Kasumi-1 (cell line): ENCODE data around the gene CTAGE1.
"Not testable (repeated sequence)": the region's sequence is repeated elsewhere in the genome, so short reads cannot be mapped to it uniquely, and the experiment has no call there.

ENCODE experiments used
- DNase-seq, 2 experiments: peaks; one replicate each; lab custom pipeline; 2025; lab: John Stamatoyannopoulos, UW

Gene CTAGE1

DNA sequence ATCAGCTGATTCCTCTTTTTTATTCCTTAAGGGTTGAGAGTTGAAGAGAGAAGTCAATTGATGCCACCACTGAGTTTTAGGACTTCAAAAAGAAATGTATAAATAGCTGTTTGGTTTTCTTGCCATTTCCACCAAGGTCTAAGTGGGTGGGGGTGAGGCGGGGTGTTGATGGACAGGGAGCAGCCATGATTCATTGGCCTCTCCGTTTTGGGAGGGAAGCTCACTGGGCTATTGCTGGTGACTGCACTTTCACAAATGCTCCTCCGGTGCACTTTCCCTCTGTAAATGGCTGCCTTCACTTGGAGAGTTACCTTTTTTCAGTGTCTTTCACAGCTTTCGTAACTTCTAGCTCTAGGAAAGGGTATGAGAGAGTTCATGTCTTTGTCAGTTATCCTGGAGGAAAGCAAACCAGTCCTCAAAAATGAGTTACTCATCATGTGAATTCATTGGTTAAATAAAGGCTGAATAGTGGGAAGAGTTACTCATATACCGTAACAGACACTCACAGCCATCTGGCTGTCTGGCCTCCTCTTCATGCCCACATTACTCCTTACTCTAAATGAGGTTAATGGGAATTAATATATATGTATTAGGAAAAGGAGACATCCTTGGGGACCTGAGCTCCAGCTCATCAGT lies 17.4 kb upstream of the CTAGE1 start:
- no peak for DNase-seq

GRCh38 chr18:22433956-22434355 lies 16.2 kb upstream of the CTAGE1 start:
- DNase-seq = no peak

DNA sequence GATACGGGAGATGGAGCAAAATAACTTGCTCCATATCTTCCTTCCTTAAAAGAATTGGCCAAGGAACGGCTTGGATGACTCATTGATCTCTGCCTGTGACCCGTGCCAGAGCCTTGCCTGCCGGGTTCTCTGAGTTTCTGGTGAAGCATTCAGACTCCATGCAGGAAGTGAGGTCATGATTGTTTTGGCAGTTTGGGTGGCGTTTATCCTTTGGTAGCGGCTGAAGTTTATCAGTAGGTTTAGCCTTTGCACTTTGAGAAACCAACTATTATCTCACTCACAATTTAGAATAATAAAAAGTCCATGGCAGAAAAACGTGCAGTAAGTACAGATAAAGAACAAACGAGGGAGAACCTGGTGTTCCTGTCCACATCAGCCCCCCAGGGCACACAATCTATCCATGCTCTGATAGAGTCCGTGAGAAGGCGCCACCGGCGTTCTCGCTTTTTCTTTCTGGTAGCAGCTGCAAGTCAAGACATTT lies 15.0 kb upstream of the CTAGE1 start:
- no peak for DNase-seq

- DNase-seq = no peak
These were observed 11.8 kb upstream of the CTAGE1 start for GRCh38 chr18:22429564-22429963.

DNA sequence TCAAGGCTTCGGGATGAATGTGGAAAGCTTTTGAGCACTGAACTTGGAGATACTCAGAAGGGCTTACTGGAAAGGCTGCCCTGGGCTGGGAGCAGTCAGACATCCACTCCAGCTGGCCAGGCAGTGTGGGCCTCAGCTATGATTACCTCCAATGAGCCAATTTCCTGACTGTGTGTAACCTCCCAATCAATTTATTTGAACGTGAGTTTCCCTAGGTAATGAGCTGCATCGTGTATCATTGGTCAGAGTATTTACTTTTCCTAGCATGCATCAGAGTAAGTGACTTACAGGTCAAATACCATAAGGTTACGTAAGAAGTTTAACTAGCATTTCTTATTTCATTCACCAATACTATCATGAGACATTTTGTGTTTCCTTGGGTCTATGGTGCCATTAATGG lies 11.0 kb upstream of the CTAGE1 start:
- no peak for DNase-seq

DNA sequence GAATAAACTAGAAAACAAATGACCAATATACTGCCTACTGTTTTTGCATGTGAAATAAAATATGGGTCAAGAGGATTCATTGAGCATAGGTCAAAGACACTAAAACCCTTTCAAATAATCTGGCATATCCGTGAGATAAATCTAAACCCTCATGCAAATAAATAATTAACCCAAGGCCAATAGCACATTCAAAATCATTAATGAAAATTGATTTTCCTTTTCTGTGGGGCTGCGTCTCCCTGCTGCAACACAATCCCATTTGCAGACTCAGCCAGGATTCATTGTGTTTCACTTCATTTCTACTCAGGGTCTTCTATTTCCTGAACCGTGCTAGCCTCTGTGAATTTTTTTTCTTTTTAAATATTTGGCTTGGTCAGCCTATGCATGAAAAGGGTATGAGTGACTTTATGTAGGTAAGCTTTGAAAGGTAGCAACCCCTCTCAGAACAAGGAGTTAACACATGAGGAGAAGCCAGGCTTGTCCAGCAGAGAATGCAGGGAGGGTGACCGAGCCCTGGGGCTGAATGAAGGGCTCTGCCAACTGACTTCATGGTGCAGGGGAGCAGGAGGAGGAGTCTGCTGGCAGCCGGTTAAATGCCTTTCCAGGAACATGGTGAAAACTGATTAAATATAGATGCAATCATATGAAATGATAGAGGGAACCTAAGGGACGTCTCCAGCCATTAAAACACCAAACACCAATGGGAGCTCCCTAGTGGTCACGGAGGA lies 10.3 kb upstream of the CTAGE1 start:
- DNase-seq = no peak

DNA sequence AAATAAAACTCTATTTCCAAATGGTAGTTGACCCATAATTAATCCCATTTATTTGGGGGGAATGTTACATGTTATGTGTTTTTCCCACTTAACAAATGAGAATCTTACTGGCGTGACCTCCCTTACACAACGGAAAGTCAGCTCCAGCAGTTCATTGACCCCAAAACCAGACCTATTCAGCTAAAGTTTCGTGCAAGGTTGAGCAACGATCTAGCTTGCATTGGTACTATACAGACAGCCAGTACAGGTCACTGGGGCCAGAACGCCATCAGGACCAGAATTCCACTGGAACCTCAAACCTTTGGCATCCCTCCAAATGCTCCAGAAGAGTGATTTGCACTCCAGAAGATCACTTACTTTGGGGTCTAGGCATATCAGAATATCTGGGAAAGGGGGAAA lies 6.8 kb upstream of the CTAGE1 start:
- DNase-seq = no peak

GRCh38 chr18:22423878-22424564 lies 6.3 kb upstream of the CTAGE1 start:
- no peak for DNase-seq

GRCh38 chr18:22422909-22423548 lies 5.3 kb upstream of the CTAGE1 start:
- DNase-seq = no peak

DNA sequence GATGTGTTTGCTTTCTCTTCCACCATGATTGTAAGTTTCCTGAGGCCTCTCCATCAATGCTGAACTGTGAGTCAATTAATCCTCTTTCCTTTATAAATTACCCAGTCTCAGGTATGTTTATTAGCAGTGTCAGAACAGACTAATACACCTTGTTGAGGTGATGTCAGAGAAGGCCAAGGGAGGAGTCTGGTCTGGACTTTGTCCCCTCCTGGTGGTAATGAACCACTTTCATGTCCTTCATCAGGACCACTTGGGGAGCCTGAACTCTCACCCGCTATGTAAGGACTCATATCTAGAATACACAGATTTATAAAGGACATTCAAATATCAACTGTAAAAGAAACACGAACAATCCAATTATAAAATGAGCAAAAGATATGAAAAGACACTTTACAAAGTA lies 2.9 kb upstream of the CTAGE1 start:
- no peak for DNase-seq

DNA sequence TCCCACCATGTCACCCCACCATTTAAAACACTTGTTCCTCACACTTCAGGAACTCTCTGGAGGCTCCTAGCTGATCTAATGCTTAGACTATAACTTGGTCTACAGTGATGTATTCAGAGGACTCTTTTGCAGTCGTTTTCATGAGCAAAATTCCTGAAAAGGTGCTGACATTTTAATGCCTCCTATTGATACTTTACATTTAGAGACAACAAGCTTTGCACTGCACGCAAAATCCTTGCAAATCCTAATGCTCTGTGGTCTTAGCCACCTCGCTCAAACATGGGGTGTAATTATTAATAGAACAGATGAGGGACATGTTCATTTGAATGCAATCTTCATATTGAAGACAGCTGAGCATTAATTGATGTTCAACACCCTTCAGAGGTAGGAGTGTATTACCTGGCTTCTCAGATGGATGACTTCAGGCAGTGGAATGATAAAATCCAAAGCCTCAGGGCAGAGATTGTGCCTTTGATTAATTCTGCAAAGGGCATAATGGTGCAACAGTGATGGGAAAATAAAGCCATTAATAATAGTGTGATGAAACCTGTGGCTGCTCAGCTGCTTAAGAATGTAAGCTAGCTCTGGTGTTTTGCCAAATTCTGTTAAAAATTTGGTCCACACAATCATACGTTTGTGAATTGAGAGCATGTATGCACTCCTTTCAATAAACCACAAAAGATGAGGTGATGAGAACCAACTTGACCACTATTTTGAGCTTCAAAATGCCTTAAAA lies 5.4 kb downstream of the CTAGE1 start:
- DNase-seq = no peak

DNA sequence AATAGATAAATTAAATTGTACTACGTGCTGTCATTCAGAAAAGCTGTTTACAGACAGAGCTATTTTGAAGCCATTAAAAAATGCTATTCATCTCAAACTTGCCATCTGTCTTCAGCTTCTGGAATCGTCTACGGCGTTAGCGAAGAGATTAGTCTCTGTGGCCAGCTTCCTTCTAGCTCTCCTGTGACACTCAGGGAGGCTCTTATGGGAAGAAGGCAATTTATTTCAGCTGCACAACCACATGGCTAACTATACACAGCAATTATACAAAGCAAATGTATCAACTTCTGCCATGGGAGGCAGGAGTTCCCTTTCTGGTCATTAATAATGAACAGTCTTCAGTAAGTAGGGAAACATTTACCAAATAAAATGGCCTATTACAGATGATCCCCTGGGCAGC lies 6.3 kb downstream of the CTAGE1 start:
- DNase-seq = no peak

DNA sequence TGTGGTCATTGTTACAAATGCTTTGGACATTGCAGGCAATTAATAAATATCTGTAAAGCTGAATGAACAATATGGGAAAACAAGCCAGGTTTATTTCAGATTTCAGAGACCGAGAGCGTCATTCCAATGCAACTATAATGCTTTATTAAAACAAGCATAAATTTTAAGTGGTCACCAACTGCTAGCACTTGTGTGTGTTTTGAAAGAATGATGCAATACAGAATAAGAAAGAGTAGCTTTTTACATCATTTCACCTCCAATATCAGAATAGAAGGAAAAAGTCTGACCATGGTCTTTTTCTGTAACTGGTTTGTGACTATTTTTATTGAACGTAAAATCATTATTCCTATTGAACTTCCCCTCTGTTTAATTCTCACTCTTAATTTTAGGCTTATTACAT lies 7.6 kb downstream of the CTAGE1 start:
- DNase-seq = no peak

GRCh38 chr18:22409445-22409844 lies 8.3 kb downstream of the CTAGE1 start:
- DNase-seq = peak; percentile 66 to 70

DNA sequence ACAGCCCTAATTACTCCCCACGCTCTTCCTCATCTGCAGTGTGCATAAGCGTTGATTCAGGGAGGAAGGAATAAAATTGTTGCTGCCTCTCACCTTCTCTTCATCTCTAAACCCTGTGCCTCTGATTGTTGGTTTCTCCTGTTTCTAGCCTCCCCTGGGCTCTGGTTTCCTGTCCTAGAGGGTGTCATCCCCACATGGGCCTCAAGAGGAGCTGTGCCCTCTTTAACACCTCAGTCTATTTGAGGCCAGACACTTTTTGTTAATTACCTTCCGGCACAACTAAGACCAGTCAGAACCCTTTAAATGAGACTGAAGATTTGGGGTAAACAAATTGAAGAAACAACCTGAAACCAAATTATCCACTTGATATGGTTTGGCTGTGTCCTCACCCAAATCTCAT lies 9.7 kb downstream of the CTAGE1 start:
- no peak for DNase-seq

- no peak for DNase-seq
These were observed 12.6 kb downstream of the CTAGE1 start for GRCh38 chr18:22405142-22405541.

GRCh38 chr18:22403950-22404349 lies 13.8 kb downstream of the CTAGE1 start:
- DNase-seq = no peak

GRCh38 chr18:22399949-22400348 lies 17.8 kb downstream of the CTAGE1 start:
- DNase-seq = no peak

DNA sequence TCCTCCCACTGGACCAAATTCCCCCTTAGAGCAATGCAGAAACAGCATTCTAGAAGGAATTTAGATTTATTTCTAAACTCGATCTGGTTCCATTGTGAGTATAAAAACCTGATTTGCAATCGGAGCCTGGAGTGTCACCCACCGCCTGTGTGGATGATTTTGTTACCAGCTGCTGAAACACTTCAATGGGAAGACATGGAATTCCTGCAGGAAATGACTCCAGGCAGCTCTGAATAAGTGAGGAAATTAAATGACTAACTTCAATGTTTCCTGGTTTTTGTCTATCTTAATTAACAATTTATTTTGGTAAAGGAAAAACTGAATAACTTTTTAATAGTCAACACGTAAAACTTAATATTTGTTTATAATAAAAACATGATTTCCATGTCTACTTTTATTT lies 19.3 kb downstream of the CTAGE1 start:
- DNase-seq = no peak

DNA sequence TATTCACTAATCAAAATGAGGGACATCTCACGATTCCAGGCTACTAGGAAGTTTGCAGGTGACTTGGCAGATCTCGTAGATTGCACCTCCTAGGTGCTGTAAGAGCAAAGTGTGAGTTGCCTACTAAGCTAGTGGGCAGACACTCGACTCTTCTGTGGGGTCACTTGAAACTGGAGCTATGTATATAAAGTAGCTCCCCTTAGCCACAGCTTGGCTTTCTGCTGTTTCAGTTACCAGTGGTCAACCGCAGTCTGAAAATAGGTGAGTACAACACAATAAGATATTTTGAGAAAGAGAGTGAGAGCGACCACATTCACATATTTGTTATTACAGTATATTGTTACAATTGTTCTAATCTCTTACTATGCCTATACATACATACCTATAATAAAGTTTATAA lies 23.3 kb downstream of the CTAGE1 start:
- no peak for DNase-seq

- DNase-seq = not testable (repeated sequence)
These were observed 24.6 kb downstream of the CTAGE1 start for GRCh38 chr18:22393164-22393563.
